GM12878 (cell line): Measurements from ENCODE around the gene PRRC2A. TPM values are rescaled to one million over a fixed set of nuclear protein-coding genes. Genes with fewer than 3 reads are reported as not detected.

Source experiments
- ATAC-seq: fragments of 200-7000 bp; cut with Tn5 transposase; 3 replicates; pipeline ENCODE4 v1.9.1; 2020; ENCODE audit warnings: mild to moderate bottlenecking, moderate library complexity
- BruUV-seq: library from RNA; stranded (reverse); fragments of 400-500 nt; replicated peaks from 2 replicates; lab custom pipeline; 2021; lab: Mats Ljungman, UMichigan
- CTCF ChIA-PET: fragments of 300-600 bp; sonication (Branson Sonifier 250); formaldehyde crosslinking; extraction: SDS; loops from one replicate; lab custom pipeline; 2021; ENCODE audit warnings: inconsistent platforms; lab: Yijun Ruan, JAX
- POLR2A ChIA-PET: fragments of 350-600 bp; formaldehyde crosslinking; extraction: SDS; loops from one replicate; lab custom pipeline; 2021; ENCODE audit warnings: inconsistent platforms; lab: Charles Lee
- RAD21 ChIA-PET: fragments of 300-600 bp; sonication (Branson Sonifier 250); formaldehyde crosslinking; loops from one replicate; lab custom pipeline; 2023; ENCODE audit warnings: antibody characterized with exemption; ENCODE audit not compliant: unreplicated experiment; lab: Charles Lee
- SMC1A ChIA-PET: fragments of 300-600 bp; sonication (Branson Sonifier 250); formaldehyde crosslinking; loops from one replicate; lab custom pipeline; 2023; ENCODE audit not compliant: unreplicated experiment, uncharacterized antibody; lab: Charles Lee
- DNase-seq: peaks from one replicate; pipeline ENCODE4 v3.0.0-alpha.2; 2011; ENCODE audit warnings: low read depth, low spot score
- FAIRE-seq: peaks from 3 replicates; lab custom pipeline; 2011; peaks lifted over from hg19 to GRCh38; lab: Jason Lieb, UNC
- H2AFZ ChIP-seq: 2 replicates; pipeline ENCODE4 v1.6.0; 2011; ENCODE audit warnings: low read depth, low read length, control low read depth; ENCODE audit not compliant: control insufficient read depth
- H3K27ac ChIP-seq: 2 replicates; pipeline ENCODE4 v1.5.1; 2011; ENCODE audit warnings: control low read depth; ENCODE audit not compliant: control insufficient read depth, insufficient read depth
- H3K27me3 ChIP-seq, 2 experiments: replicated peaks in 1 of 2; 2 replicates each; pipeline versions ENCODE4 v1.6.0 to v1.6.1; 2011; ENCODE audit warnings: low read length in 1 of 2; ENCODE audit not compliant: control insufficient read depth in 2 of 2, insufficient read depth in 2 of 2
- H3K36me3 ChIP-seq, 2 experiments: 2 replicates each; pipeline ENCODE4 v1.5.1; 2011; ENCODE audit warnings: low read length in 1 of 2; ENCODE audit not compliant: control insufficient read depth in 2 of 2, insufficient read depth in 2 of 2
- H3K4me1 ChIP-seq: 2 replicates; pipeline ENCODE4 v1.6.1; 2011; ENCODE audit warnings: mild to moderate bottlenecking, low read length, moderate library complexity, mixed read lengths; ENCODE audit not compliant: control insufficient read depth, insufficient read depth
- H3K4me2 ChIP-seq: 2 replicates; pipeline ENCODE4 v1.6.0; 2011; ENCODE audit warnings: control low read depth; ENCODE audit not compliant: control insufficient read depth, insufficient read depth
- H3K4me3 ChIP-seq: fragments of 200-600 bp; sonication (generic); 2 replicates; pipeline ENCODE4 v1.5.1; 2016
- H3K79me2 ChIP-seq: 2 replicates; pipeline ENCODE4 v1.6.0; 2011; ENCODE audit warnings: low read length; ENCODE audit not compliant: control insufficient read depth, insufficient read depth
- H3K9ac ChIP-seq: 2 replicates; pipeline ENCODE4 v1.8.0; 2011; ENCODE audit warnings: low read length, control low read depth, mixed read lengths; ENCODE audit not compliant: control insufficient read depth, insufficient read depth
- H3K9me3 ChIP-seq: replicated peaks from 3 replicates; pipeline ENCODE4 v1.5.1; 2011; ENCODE audit warnings: mild to moderate bottlenecking, low read length; ENCODE audit not compliant: control insufficient read depth, insufficient read depth
- H4K20me1 ChIP-seq: 2 replicates; pipeline ENCODE4 v1.6.0; 2011; ENCODE audit not compliant: control insufficient read depth, insufficient read depth
- CBFB ChIP-seq: IDR thresholded peaks from 2 replicates; pipeline ENCODE4 v1.6.1; 2016; ENCODE audit warnings: antibody characterized with exemption, low read depth
- CTCF ChIP-seq, 3 experiments: IDR thresholded peaks in 2 of 3; conservative IDR thresholded peaks in 1 of 3; 2 replicates each; pipeline ENCODE4 v1.5.1; 2011; ENCODE audit warnings: low read depth in 3 of 3, low read length in 3 of 3, mild to moderate bottlenecking in 3 of 3, control low read depth in 2 of 3, moderate library complexity in 2 of 3, inconsistent platforms in 1 of 3, mixed read lengths in 1 of 3; ENCODE audit not compliant: control insufficient read depth in 2 of 3, insufficient read depth in 1 of 3; ENCODE audit errors: extremely low read depth in 1 of 3
- IKZF2 ChIP-seq, 2 experiments: fragments of 450-650 bp; IDR thresholded peaks; 2 replicates each; pipeline ENCODE4 v1.6.1; 2017; ENCODE audit warnings: mild to moderate bottlenecking in 2 of 2, moderate library complexity in 2 of 2
- MTA3 ChIP-seq: IDR thresholded peaks from 2 replicates; pipeline ENCODE4 v1.6.1; 2012; ENCODE audit warnings: low read length, inconsistent platforms, borderline replicate concordance
- NR2C1 ChIP-seq: fragments of 450-650 bp; IDR thresholded peaks from 2 replicates; pipeline ENCODE4 v1.6.1; 2017; ENCODE audit warnings: antibody characterized with exemption, mild to moderate bottlenecking, moderate library complexity
- RUNX3 ChIP-seq: IDR thresholded peaks from 2 replicates; pipeline ENCODE4 v1.6.1; 2012; ENCODE audit warnings: low read length, inconsistent platforms
- TBL1XR1 ChIP-seq: IDR thresholded peaks from 2 replicates; pipeline ENCODE4 v1.6.1; 2012; ENCODE audit warnings: low read depth, low read length, improper control_type of control experiment
- ZBTB4 ChIP-seq: fragments of 450-650 bp; formaldehyde crosslinking; IDR thresholded peaks from 2 replicates; pipeline ENCODE4 v1.4.0; 2022; ENCODE audit warnings: mild to moderate bottlenecking, moderate library complexity
- ZNF217 ChIP-seq: fragments of 450-650 bp; IDR thresholded peaks from 2 replicates; pipeline ENCODE4 v1.6.1; 2017; ENCODE audit warnings: antibody characterized with exemption, mild to moderate bottlenecking
- WGBS: methylation state at CpG from one replicate; pipeline ENCODE4 v1.1.6; 2016; ENCODE audit warnings: low lambda C conversion rate; ENCODE audit not compliant: insufficient replicate concordance, insufficient coverage; ENCODE audit errors: missing lambda C conversion rate; 5-methylcytosine and 5-hydroxymethylcytosine counted together
- in situ Hi-C: fragments of 300-500 bp; cut with MboI; formaldehyde crosslinking; loops from 9 replicates; pipeline ENCODE4 v1.14.3; 2018; ENCODE audit warnings: mixed read lengths
- intact Hi-C: fragments of 100-400 bp; cut with micrococcal nuclease; formaldehyde crosslinking; loops from one replicate; pipeline ENCODE4 v1.14.2; 2022; ENCODE audit not compliant: unreplicated experiment
- polyA plus RNA-seq, 11 experiments: library from polyadenylated mRNA; depleted of rRNA in 4 of 11; unstranded in 6 of 11; stranded (reverse) in 5 of 11; fragments of >200 nt; fragmentation: Nextera tagmentation in 4 of 11; fragmentation: Illumina TruSeq in 1 of 11; extraction: Ambion mirVana in 4 of 11; extraction: Trizol in 1 of 11; gene quantifications; 1 replicate in 1 of 11; 2 replicates in 10 of 11; pipeline versions ENCODE4 v1.2.1 to v1.2.3, GENCODE V29; 2011 to 2016; ENCODE audit warnings: inconsistent platforms in 2 of 11, missing spikeins in 2 of 11, low read depth in 1 of 11
- total RNA-seq, 4 experiments: library from RNA; depleted of rRNA in 3 of 4; stranded (reverse); fragments of >200 nt in 3 of 4; fragmentation: Illumina TruSeq in 1 of 4; extraction: Trizol in 1 of 4; gene quantifications; 2 replicates each; pipeline versions ENCODE4 v1.2.1 to v1.2.3, GENCODE V29; 2013 to 2021
- TF ChIP-seq, protein P1 (sequence below): fragments of 450-650 bp; IDR thresholded peaks from 2 replicates; pipeline ENCODE4 v1.6.1; 2017; ENCODE audit warnings: mild to moderate bottlenecking, low read depth, inconsistent platforms; ENCODE audit not compliant: poor library complexity, severe bottlenecking

The PRRC2A gene
- total and polyA plus RNA-seq, 10 of the 15 experiments (the other 5 are each of a cell fraction or from before 2014, with no cell fraction given) = 0.40 to 244 (median 61.3) TPM

GRCh38 chr6:31640612-31641011 lies 20.1 kb downstream of the PRRC2A start:
- ChIA-PET CTCF (no interaction called here), RAD21 (no interaction called here), SMC1A (interaction anchor here (1.0 to 1.5 kb wide), 3 partner anchors 12 to 92 kb away, joined by 3 to 4 read pairs (median 4); no protein-coding TSS in a partner anchor), POLR2A (interaction anchor here (0.6 kb wide), 1 partner anchor 38 kb away, joined by 3 read pairs; no protein-coding TSS in a partner anchor)
- peaks cover 43 to 53% of the 10 kb centered on the region in 2 experiments for H3K36me3 ChIP-seq
- no peak overlapping the region for H3K4me3 ChIP-seq
- FAIRE-seq = no peak
- in situ Hi-C loops = no loop called here
- intact Hi-C loops = no loop called here
- no peaks in the 10 kb centered on the region for H4K20me1 ChIP-seq
- no peak for TF ChIP-seq NR2C1
- TF ChIP-seq, protein P1, sequence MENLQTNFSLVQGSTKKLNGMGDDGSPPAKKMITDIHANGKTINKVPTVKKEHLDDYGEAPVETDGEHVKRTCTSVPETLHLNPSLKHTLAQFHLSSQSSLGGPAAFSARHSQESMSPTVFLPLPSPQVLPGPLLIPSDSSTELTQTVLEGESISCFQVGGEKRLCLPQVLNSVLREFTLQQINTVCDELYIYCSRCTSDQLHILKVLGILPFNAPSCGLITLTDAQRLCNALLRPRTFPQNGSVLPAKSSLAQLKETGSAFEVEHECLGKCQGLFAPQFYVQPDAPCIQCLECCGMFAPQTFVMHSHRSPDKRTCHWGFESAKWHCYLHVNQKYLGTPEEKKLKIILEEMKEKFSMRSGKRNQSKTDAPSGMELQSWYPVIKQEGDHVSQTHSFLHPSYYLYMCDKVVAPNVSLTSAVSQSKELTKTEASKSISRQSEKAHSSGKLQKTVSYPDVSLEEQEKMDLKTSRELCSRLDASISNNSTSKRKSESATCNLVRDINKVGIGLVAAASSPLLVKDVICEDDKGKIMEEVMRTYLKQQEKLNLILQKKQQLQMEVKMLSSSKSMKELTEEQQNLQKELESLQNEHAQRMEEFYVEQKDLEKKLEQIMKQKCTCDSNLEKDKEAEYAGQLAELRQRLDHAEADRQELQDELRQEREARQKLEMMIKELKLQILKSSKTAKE = no peak
- TF ChIP-seq CTCF (IDR thresholded peaks at IDR 0.05 in 2 of 3, conservative IDR thresholded peaks at IDR 0.05 in 1 of 3; ENCODE audit: control insufficient read depth in 2 of 3, extremely low read depth in 1 of 3, insufficient read depth in 1 of 3, low read depth in 3 of 3, low read length in 3 of 3) = no peak
- TF ChIP-seq ZNF217 = no peak
- no peak for TF ChIP-seq RUNX3
- TF ChIP-seq CBFB = no peak
- no peak for TF ChIP-seq ZBTB4 (CRISPR knock-in tag)
- TF ChIP-seq TBL1XR1 = no peak
- TF ChIP-seq MTA3 = no peak
- no peak for TF ChIP-seq IKZF2 (IDR thresholded peaks at IDR 0.05)
- no TSS peak for BruUV-seq
- no peak overlapping the region for H3K27ac ChIP-seq
- H3K9ac ChIP-seq = no peak overlapping the region
- H3K4me2 ChIP-seq = no peak overlapping the region
- no peak for DNase-seq
- ATAC-seq = no peak
- 98% methylated on average over 6 of the region's 6 CpGs for WGBS
- no peaks in the 10 kb centered on the region for H3K79me2 ChIP-seq
- no peak overlapping the region for H2AFZ ChIP-seq
- no peaks in the 10 kb centered on the region for H3K9me3 ChIP-seq
- no peaks in the 10 kb centered on the region for H3K4me1 ChIP-seq
- no peaks in the 10 kb centered on the region for H3K27me3 ChIP-seq
